Body of pancreas (tissue), 4 donors: ENCODE data around the gene KCND2.

Experiments used
- POLR2A ChIP-seq, 3 donors: fragments of 450-650 bp; IDR thresholded peaks; one replicate each; pipeline ENCODE4 v1.6.1; 2016; ENCODE audit warnings: antibody characterized with exemption in 3 of 3, mild to moderate bottlenecking in 2 of 3
- TF ChIP-seq, protein P1 (sequence below), 7 experiments: fragments of 450-650 bp in 4 of 7; fragments of 200-600 bp in 3 of 7; sonication (generic) in 3 of 7; IDR thresholded peaks; one replicate each; pipeline ENCODE4 v1.5.1; 2016 to 2019; ENCODE audit warnings: antibody characterized with exemption in 7 of 7

DNA sequence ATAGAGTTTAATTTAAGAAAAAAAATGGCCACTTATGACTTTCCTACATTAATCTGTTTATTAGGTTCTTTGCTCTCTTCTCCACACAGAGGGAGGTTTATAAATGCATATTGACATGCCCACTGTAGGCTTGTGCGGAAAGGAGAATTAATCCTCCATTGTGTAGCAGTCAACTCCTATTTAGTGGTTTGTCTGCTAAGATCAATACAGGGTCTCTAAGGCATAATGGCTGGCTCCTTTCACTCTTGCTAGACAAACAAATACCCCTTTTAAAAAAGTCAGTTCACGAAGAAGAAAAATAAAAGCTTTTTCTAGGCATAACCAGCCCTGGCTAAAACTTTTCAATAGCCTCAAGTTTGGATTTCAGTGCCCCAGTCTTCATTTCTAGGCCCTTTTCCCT lies 443.3 kb downstream of the KCND2 start:
- TF ChIP-seq, protein P1, sequence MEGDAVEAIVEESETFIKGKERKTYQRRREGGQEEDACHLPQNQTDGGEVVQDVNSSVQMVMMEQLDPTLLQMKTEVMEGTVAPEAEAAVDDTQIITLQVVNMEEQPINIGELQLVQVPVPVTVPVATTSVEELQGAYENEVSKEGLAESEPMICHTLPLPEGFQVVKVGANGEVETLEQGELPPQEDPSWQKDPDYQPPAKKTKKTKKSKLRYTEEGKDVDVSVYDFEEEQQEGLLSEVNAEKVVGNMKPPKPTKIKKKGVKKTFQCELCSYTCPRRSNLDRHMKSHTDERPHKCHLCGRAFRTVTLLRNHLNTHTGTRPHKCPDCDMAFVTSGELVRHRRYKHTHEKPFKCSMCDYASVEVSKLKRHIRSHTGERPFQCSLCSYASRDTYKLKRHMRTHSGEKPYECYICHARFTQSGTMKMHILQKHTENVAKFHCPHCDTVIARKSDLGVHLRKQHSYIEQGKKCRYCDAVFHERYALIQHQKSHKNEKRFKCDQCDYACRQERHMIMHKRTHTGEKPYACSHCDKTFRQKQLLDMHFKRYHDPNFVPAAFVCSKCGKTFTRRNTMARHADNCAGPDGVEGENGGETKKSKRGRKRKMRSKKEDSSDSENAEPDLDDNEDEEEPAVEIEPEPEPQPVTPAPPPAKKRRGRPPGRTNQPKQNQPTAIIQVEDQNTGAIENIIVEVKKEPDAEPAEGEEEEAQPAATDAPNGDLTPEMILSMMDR (IDR thresholded peaks at IDR 0.05): no peak
- no peak for TF ChIP-seq POLR2A (IDR thresholded peaks at IDR 0.05)
